SKM-1 (cell line): ENCODE measurements around the gene TMTC3.
"Not testable (repeated sequence)": the region's sequence is repeated elsewhere in the genome, so short reads cannot be mapped to it uniquely, and the experiment has no call there.

Experiments used
- DNase-seq: peaks from one replicate; lab custom pipeline; 2025; ENCODE audit not compliant: unreplicated experiment; lab: John Stamatoyannopoulos, UW

Gene TMTC3

GRCh38 chr12:88163371-88163770 is 21.3 kb downstream of the TMTC3 start:
- no peak for DNase-seq

GRCh38 chr12:88166179-88166578 is 24.1 kb downstream of the TMTC3 start:
- DNase-seq, result no peak

- DNase-seq, result no peak
Observed at GRCh38 chr12:88167384-88167783, 25.3 kb downstream of the TMTC3 start.

GRCh38 chr12:88172844-88173407 is 30.8 kb downstream of the TMTC3 start:
- no peak for DNase-seq

- no peak for DNase-seq
Observed at GRCh38 chr12:88175544-88175943, 33.4 kb downstream of the TMTC3 start.

- DNase-seq, result no peak
Observed at GRCh38 chr12:88179436-88180014, 37.4 kb downstream of the TMTC3 start.

- DNase-seq, result no peak
Observed at GRCh38 chr12:88181881-88182280, 39.8 kb downstream of the TMTC3 start.

GRCh38 chr12:88182416-88182815 is 40.3 kb downstream of the TMTC3 start:
- no peak for DNase-seq

GRCh38 chr12:88184196-88184595 is 42.1 kb downstream of the TMTC3 start:
- no peak for DNase-seq

- DNase-seq, result no peak
Observed at GRCh38 chr12:88185279-88185678, 43.2 kb downstream of the TMTC3 start.

- DNase-seq, result no peak
Observed at GRCh38 chr12:88185988-88186387, 43.9 kb downstream of the TMTC3 start.

GRCh38 chr12:88187571-88187970 is 45.5 kb downstream of the TMTC3 start:
- DNase-seq, result no peak

- DNase-seq, result no peak
Observed at GRCh38 chr12:88188180-88188579, 46.1 kb downstream of the TMTC3 start.

GRCh38 chr12:88192426-88192825 is 50.3 kb downstream of the TMTC3 start:
- no peak for DNase-seq

- no peak for DNase-seq
Observed at GRCh38 chr12:88194868-88195267, 52.8 kb downstream of the TMTC3 start.

GRCh38 chr12:88200029-88200428 is 57.9 kb downstream of the TMTC3 start:
- DNase-seq, result no peak

GRCh38 chr12:88202500-88202899 is 60.4 kb downstream of the TMTC3 start:
- no peak for DNase-seq

GRCh38 chr12:88206601-88207000 is 64.5 kb downstream of the TMTC3 start:
- no peak for DNase-seq

- no peak for DNase-seq
Observed at GRCh38 chr12:88207921-88208620, 66.0 kb downstream of the TMTC3 start.

- no peak for DNase-seq
Observed at GRCh38 chr12:88208661-88209060, 66.6 kb downstream of the TMTC3 start.

GRCh38 chr12:88210311-88210710 is 68.2 kb downstream of the TMTC3 start:
- DNase-seq, result not testable (repeated sequence)

GRCh38 chr12:88218293-88218692 is 76.2 kb downstream of the TMTC3 start:
- no peak for DNase-seq

- DNase-seq, result no peak
Observed at GRCh38 chr12:88219861-88220260, 77.8 kb downstream of the TMTC3 start.
